Activated CD8-positive, alpha-beta memory T cell treated with anti-CD3 and anti-CD28 coated beads for 48 hours (primary cell): Measurements from ENCODE around the gene RFC2.

Source experiments
- DNase-seq, 3 experiments: peaks; one replicate each; pipeline ENCODE4 v3.0.0-alpha.2; 2020; ENCODE audit warnings: low read depth in 2 of 3, low spot score in 2 of 3

Gene RFC2

GRCh38 chr7:74254129-74254857 lies at the start of gene RFC2:
RFC2 (minus strand) TSS chr7:74254399; CDS start chr7:74254383, 16 bp downstream.
- DNase-seq, result peak; percentile 97 to 98 (median 98)

GRCh38 chr7:74302745-74303221 lies 48.6 kb upstream of the RFC2 start:
- no peak for DNase-seq

- no peak for DNase-seq
Observed at GRCh38 chr7:74300926-74301325, 46.7 kb upstream of the RFC2 start.

GRCh38 chr7:74299401-74299800 lies 45.2 kb upstream of the RFC2 start:
- no peak for DNase-seq

GRCh38 chr7:74297516-74298233 lies 43.5 kb upstream of the RFC2 start:
- no peak for DNase-seq

- DNase-seq, result no peak
Observed at GRCh38 chr7:74294191-74294998, 40.2 kb upstream of the RFC2 start.

- DNase-seq, result no peak
Observed at GRCh38 chr7:74293577-74293908, 39.3 kb upstream of the RFC2 start.

GRCh38 chr7:74292757-74293576 lies 38.8 kb upstream of the RFC2 start:
- DNase-seq, result no peak

- no peak for DNase-seq
Observed at GRCh38 chr7:74291535-74291934, 37.3 kb upstream of the RFC2 start.

GRCh38 chr7:74290981-74291441 lies 36.8 kb upstream of the RFC2 start:
- DNase-seq, result no peak

GRCh38 chr7:74290553-74290950 lies 36.4 kb upstream of the RFC2 start:
- DNase-seq, result no peak

GRCh38 chr7:74289659-74290552 lies 35.7 kb upstream of the RFC2 start:
- DNase-seq, result no peak

GRCh38 chr7:74289018-74289658 lies 34.9 kb upstream of the RFC2 start, which contains the start of gene CLIP2:
CLIP2 (plus strand) TSS chr7:74289407; CDS start chr7:74317547, 28,140 bp downstream.
- peak; percentile 40 to 59 (median 51) for DNase-seq

GRCh38 chr7:74288034-74288881 lies 34.1 kb upstream of the RFC2 start:
- DNase-seq, result no peak

- no peak for DNase-seq
Observed at GRCh38 chr7:74287303-74288033, 33.3 kb upstream of the RFC2 start.

GRCh38 chr7:74286131-74286530 lies 31.9 kb upstream of the RFC2 start:
- no peak for DNase-seq

- DNase-seq, result no peak
Observed at GRCh38 chr7:74284781-74285259, 30.6 kb upstream of the RFC2 start.
